IPS DF 6.9 (cell line): ENCODE results near the gene ING5.

Experiments
- DNase-seq: peaks from one replicate; pipeline ENCODE4 v3.0.0-alpha.2; 2013; ENCODE audit warnings: low read depth, low spot score
- H3K27ac ChIP-seq: one replicate; pipeline ENCODE4 v1.5.1; 2013; ENCODE audit warnings: low read length, control low read depth
- H3K27me3 ChIP-seq: 2 replicates; pipeline ENCODE4 v1.6.1; 2013; ENCODE audit warnings: mild to moderate bottlenecking, low read length; ENCODE audit not compliant: control insufficient read depth, insufficient read depth
- H3K36me3 ChIP-seq: 2 replicates; pipeline ENCODE4 v1.6.1; 2013; ENCODE audit warnings: low read length; ENCODE audit not compliant: control insufficient read depth, insufficient read depth
- H3K4me1 ChIP-seq: 2 replicates; pipeline ENCODE4 v1.6.1; 2013; ENCODE audit warnings: low read length; ENCODE audit not compliant: control insufficient read depth, insufficient read depth
- H3K4me3 ChIP-seq: 2 replicates; pipeline ENCODE4 v1.5.1; 2013; ENCODE audit warnings: mild to moderate bottlenecking, low read length
- H3K9me3 ChIP-seq: 2 replicates; pipeline ENCODE4 v1.6.1; 2013; ENCODE audit warnings: low read length, inconsistent platforms; ENCODE audit not compliant: control insufficient read depth, insufficient read depth
- WGBS: extraction: QIAGEN DNeasy Blood & Tissue Kit; methylation state at CpG from one replicate; pipeline ENCODE4 v1.1.7; 2013; ENCODE audit warnings: mixed read lengths, missing lambda C conversion rate; ENCODE audit not compliant: insufficient read length, insufficient coverage; 5-methylcytosine and 5-hydroxymethylcytosine counted together

The ING5 gene

DNA sequence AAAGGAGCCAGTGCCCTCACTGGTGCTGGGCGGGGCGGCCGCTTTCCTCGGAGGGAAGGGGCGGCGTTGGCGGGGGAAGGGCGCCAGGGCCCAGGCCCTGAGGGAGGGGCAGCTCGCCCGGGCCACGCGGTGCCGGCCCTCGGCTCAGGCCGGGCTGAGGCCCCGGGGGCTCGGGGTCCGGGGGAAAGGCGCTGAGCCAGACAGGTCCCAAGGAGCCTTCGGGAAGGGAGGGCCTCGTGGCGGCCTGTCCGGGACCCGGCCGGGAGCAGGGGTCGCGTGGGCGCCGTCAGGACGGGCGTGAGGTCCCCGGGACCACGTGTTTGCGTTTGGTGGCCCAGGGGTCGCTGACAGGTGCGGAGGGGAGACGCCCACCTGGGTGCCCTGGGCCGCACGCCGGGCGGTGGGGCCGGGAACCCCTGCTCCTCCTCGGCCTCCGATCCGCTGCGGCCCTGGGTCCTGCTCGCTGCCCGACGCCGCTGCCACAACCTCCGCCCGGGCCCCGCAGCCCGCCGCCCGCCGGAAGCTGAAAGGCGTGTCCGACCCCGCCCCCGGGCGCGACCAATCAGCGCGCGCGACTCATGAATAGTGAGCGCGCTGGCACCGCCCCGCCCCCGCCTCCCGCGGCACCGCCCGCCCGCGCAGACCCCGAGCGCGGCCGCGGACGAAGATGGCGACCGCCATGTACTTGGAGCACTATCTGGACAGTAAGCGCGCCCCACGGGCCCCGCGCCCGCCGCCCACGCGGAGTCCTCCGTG, at the start of gene ING5:
TSS of gene ING5 (plus strand) at position 641 of the 756 bp plus-strand sequence. CDS start at position 668, 27 bp downstream.
- no peaks in the 10 kb centered on the region for H3K9me3 ChIP-seq
- H3K4me3 ChIP-seq, result peak within 1 kb of the TSS; percentile 90
- no peaks in the 10 kb centered on the region; the same call in 1 of the 2 replicates for H3K4me1 ChIP-seq
- no peak within 1 kb of the TSS for H3K27ac ChIP-seq
- H3K36me3 ChIP-seq, result 0 out of 2 replicates have a peak, but pooled peaks cover 4% of the 10 kb centered on the region
- no CpG with 5 or more reads among the region's 96 CpGs for WGBS
- DNase-seq, result no peak
- no peaks in the 10 kb centered on the region for H3K27me3 ChIP-seq

DNA sequence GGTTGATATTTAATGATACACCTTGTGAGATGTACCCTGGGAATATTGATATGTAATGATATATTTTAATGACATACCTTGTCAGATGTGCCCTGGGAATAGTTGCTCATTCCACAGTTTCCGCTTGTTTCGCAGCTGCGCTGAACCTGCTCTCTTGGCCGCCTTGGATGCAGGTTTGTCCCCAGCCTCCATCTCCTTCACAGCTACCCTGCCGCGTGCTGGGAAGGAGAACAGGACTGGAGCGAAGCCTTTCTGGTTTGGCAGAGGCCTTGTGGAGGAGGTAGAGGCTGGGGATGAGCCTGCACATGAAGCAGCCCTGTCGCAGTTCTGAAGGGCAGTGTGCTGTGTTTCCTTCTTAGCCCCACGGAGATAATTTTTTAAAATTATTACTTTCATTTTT, 49.7 kb upstream of the ING5 start:
- Histone ChIP-seq H3K4me1 (0 out of 2 replicates have a peak, but pooled peaks cover 2% of the 10 kb centered on the region), H3K27ac (no peak overlapping the region), H3K9me3 (no peaks in the 10 kb centered on the region), H3K4me3 (no peak overlapping the region), H3K27me3 (no peaks in the 10 kb centered on the region), H3K36me3 (peaks cover 30% of the 10 kb centered on the region)
- no peak for DNase-seq
- no CpG with 5 or more reads among the region's 9 CpGs for WGBS

DNA sequence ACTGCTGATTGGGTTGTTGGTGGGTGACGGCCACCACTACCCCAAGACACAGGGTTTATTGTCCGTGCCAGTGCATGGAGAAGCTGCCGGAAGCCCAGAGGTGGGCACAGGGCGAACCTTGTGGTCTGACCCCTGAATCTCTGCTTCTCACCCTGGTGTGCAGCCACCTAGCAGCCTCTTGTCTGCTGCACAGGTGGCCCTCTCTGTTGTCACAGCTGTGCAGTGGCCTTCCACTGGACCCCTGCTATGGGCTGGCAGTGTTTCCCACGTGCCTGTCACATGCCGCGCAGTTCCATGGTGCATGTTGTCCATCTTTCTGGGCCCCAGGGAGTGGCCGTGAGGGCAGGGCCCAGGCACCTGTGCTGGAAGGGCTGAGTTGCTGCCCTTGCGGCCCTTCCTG, 49.1 kb upstream of the ING5 start:
- H3K4me3 ChIP-seq, result no peak overlapping the region
- no peaks in the 10 kb centered on the region for H3K27me3 ChIP-seq
- peaks cover 30% of the 10 kb centered on the region for H3K36me3 ChIP-seq
- no CpG with 5 or more reads among the region's 9 CpGs for WGBS
- DNase-seq, result no peak
- H3K4me1 ChIP-seq, result 0 out of 2 replicates have a peak, but pooled peaks cover 2% of the 10 kb centered on the region
- H3K9me3 ChIP-seq, result no peaks in the 10 kb centered on the region
- H3K27ac ChIP-seq, result no peak overlapping the region

DNA sequence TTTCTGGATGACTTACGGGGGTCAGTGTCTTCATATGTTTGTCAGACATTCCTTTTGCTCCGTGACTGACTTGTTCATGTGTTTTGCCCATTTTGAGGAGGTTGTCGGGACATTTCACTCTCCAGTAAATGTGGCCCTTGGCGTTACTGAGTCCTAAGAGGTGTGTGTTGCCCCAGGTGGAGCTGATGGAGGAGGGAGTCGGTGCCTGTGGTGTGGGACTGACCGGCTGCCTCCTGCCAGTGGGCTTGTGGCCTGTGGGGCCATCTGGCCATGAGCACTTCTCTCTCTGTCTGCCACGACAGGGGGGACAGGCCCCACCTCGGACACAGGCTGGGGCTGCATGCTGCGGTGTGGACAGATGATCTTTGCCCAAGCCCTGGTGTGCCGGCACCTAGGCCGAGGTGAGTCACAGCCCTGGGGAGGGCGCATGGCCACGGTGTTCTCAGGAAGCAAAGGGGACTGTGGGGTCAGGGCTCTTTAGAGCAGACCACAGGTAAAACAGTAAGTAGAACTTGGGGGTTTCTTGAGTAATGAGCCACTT, 48.6 kb upstream of the ING5 start:
- Histone ChIP-seq H3K27ac (no peak overlapping the region), H3K9me3 (no peaks in the 10 kb centered on the region), H3K4me3 (no peak overlapping the region), H3K27me3 (no peaks in the 10 kb centered on the region), H3K4me1 (0 out of 2 replicates have a peak, but pooled peaks cover 2% of the 10 kb centered on the region), H3K36me3 (peaks cover 33% of the 10 kb centered on the region)
- no CpG with 5 or more reads among the region's 13 CpGs for WGBS
- DNase-seq, result no peak

DNA sequence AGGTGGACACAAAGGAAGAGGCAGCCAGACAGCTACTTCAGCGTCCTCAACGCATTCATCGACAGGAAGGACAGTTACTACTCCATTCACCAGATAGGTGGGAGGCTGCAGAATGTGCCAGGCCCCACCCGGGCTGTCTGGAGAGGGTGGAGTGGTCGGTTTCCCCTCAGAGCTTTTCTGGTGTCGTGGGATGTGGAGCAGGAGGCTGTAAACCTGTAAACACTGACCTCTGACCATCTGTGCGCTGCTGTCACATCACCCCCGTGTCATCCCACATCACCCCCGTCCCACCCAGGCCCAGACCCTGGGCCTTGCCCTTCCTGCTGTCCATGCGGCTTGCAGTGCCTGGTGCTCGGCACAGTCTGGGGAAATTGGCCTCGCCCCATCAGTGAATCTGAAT, 47.3 kb upstream of the ING5 start:
- 0 out of 2 replicates have a peak, but pooled peaks cover 2% of the 10 kb centered on the region for H3K4me1 ChIP-seq
- no peaks in the 10 kb centered on the region for H3K9me3 ChIP-seq
- no peak overlapping the region for H3K27ac ChIP-seq
- no CpG with 5 or more reads among the region's 12 CpGs for WGBS
- DNase-seq, result no peak
- H3K36me3 ChIP-seq, result peaks cover 39% of the 10 kb centered on the region
- no peak overlapping the region for H3K4me3 ChIP-seq
- no peaks in the 10 kb centered on the region for H3K27me3 ChIP-seq

DNA sequence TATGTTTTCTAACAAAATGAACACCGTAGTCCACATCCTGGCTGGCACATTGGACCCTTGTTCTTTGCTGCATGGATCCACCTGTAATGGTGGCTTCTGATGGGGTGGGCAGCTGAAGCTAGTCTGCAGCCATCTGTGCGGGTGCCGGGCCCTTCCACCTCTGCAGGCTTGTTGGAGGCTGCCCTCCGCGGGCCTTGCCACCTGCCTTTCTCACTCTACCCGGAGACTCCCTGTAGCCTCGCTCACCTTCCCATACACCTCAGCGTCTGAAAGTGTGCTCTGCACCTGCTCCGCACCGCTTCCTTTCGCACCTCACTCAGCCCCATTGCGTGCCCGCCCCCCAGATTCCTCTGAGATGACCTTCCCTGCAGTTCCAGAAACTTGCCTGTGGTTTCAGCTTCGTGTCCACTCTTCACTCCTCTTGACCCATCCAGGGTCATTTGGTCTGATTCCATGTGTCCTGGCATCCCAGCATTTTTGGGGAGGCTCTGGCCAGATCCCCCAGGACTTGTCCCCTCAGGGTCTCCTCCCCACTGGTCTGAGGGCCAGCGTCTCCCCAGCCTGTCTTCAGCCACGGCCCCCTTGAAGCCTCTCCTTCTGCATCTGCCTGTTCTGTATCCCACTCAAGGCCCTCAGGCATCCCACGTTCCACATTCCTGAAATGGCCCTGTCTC, 46.2 kb upstream of the ING5 start:
- no peak overlapping the region for H3K27ac ChIP-seq
- H3K4me3 ChIP-seq, result no peak overlapping the region
- no peaks in the 10 kb centered on the region for H3K27me3 ChIP-seq
- H3K4me1 ChIP-seq, result no peaks in the 10 kb centered on the region
- no CpG with 5 or more reads among the region's 17 CpGs for WGBS
- H3K36me3 ChIP-seq, result peaks cover 39% of the 10 kb centered on the region
- no peak for DNase-seq
- no peaks in the 10 kb centered on the region for H3K9me3 ChIP-seq

DNA sequence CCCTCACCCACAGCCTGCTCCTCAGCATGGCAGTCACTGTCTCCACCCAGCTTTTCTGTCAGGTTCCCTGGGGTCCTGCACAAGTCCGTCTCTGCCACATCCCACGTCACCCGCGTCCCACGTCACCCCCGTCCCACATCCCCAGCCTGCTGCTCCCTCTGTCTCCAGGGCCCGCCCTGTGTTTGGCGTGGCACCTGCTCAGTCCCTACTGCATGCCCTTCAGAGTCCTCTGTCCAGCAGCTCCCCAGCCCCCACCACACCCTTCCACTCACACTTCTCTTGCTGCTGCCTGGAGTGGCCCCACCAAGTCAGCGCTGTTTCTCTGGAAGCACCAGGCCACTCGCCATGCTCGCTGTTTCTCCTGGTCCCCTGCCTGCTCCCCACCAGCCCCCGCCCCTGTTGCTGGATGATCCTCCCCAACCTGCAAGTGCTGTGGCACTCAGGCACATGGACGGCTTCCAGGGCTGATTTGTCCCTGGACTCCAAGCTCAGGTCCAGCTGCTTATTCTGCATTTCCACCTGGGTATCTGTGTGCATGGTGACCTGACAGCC, 45.6 kb upstream of the ING5 start:
- H3K4me3 ChIP-seq, result no peak overlapping the region
- no peaks in the 10 kb centered on the region for H3K4me1 ChIP-seq
- peaks cover 39% of the 10 kb centered on the region for H3K36me3 ChIP-seq
- no peaks in the 10 kb centered on the region for H3K9me3 ChIP-seq
- WGBS, result no CpG with 5 or more reads among the region's 13 CpGs
- no peak for DNase-seq
- no peak overlapping the region for H3K27ac ChIP-seq
- H3K27me3 ChIP-seq, result no peaks in the 10 kb centered on the region

DNA sequence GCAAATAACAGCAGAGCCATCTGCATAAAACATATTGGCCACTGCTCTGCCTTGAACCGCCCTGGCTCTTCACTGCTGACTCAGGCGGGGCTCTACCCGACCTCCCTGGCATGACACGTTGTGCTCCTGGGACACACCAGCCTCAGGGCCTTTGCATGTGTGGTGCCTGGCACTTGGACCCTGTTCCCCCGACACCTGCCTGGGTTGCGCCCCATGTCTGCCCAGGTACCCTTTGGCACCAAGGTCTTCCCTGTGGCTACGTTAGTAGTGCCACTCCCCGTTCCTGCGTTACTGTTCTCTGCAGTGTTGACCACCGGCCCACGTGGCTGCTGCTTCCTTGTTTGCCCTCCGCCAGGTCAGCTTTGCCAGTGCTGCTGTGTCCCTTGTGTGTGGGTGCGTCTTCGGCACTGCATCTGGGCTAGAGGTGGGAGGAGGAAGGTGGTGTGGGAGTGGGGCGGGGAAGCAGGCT, 44.0 kb upstream of the ING5 start:
- no peak overlapping the region for H3K4me3 ChIP-seq
- H3K9me3 ChIP-seq, result no peaks in the 10 kb centered on the region
- no peak overlapping the region for H3K27ac ChIP-seq
- H3K27me3 ChIP-seq, result no peaks in the 10 kb centered on the region
- peaks cover 29% of the 10 kb centered on the region for H3K36me3 ChIP-seq
- no peaks in the 10 kb centered on the region for H3K4me1 ChIP-seq
- no CpG with 5 or more reads among the region's 15 CpGs for WGBS
- no peak for DNase-seq

DNA sequence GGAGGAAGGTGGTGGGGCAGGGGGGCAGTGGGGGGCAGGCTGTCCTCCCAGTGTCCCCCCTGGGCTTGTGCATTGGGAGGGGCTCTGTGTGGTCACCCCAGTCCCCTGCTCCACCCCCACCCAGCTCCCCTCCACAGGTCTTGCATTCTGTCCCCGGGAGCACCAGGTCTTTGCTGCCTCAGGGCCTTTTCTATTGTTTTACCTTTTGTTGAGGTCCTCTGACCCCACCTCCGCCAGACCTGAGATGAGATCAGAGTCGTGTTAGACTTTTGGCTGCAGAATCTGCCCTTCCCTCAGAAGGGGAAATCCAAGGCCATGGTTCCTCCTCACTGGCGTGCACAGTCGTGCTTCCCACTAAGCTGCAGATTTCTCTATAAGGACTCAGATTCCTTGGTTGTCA, 43.5 kb upstream of the ING5 start:
- H3K27ac ChIP-seq, result no peak overlapping the region
- peaks cover 26% of the 10 kb centered on the region for H3K36me3 ChIP-seq
- H3K4me3 ChIP-seq, result no peak overlapping the region
- H3K4me1 ChIP-seq, result no peaks in the 10 kb centered on the region
- WGBS, result no CpG with 5 or more reads among the region's 5 CpGs
- no peak for DNase-seq
- H3K9me3 ChIP-seq, result no peaks in the 10 kb centered on the region
- H3K27me3 ChIP-seq, result no peaks in the 10 kb centered on the region

DNA sequence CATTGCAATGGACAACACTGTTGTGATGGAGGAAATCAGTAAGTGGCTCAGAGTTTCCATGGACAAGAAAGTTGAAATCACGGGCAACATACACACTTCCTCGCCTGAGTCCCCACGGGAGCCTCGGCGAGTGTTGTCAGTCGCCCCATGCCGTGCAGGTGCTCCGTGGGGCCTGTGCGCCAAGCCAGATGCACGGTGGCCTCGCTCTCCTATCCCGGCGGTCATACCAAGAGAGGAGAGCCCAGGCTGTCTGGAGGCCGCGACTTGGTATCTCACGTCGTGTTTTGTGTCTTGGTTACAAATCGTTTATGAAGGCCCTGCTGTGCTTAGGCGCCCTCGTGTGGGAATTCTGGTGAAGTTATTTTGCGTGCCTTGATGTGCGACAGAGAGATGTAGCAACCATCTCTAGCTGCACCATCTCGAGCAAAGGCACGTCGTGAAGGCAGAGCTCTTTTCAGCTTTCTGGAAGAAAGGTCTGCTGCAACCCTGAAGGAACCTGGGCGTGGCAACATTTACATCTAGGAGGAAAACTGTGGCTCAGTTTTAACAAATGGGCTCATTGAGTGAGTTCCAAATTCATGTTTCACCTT, 42.6 kb upstream of the ING5 start:
- no peaks in the 10 kb centered on the region for H3K27me3 ChIP-seq
- no peak overlapping the region for H3K27ac ChIP-seq
- no peaks in the 10 kb centered on the region for H3K4me1 ChIP-seq
- H3K9me3 ChIP-seq, result no peaks in the 10 kb centered on the region
- H3K36me3 ChIP-seq, result peaks cover 24% of the 10 kb centered on the region
- WGBS, result no CpG with 5 or more reads among the region's 26 CpGs
- H3K4me3 ChIP-seq, result no peak overlapping the region
- peak; percentile 22 for DNase-seq
